Embryonic facial prominence (tissue), 1 donor: ENCODE results near the gene ARHGDIG.
A peak's percentile ranks its signal among the peaks of the same experiment; 100 is the strongest.
"Not testable (repeated sequence)": the region's sequence is repeated elsewhere in the genome, so short reads cannot be mapped to it uniquely, and the experiment has no call there.

ENCODE experiments used
- DNase-seq: peaks from one replicate; pipeline ENCODE4 v3.0.0-alpha.2; 2016; ENCODE audit errors: extremely low spot score

ARHGDIG gene

GRCh38 chr16:280552-280951 lies at the start of gene ARHGDIG:
Gene ARHGDIG (plus strand): TSS chr16:280591. CDS start chr16:280681, 90 bp downstream.
- no peak for DNase-seq

- DNase-seq, result no peak
Measured at GRCh38 chr16:230949-231348, 49.4 kb upstream of the ARHGDIG start.

GRCh38 chr16:234468-235305 lies 45.7 kb upstream of the ARHGDIG start, which contains the start of gene FAM234A:
Gene FAM234A (plus strand): TSS chr16:234821. CDS start chr16:254414, 19,593 bp downstream.
- peak; percentile 84 for DNase-seq

GRCh38 chr16:239948-240277 lies 40.5 kb upstream of the ARHGDIG start:
- no peak for DNase-seq

- DNase-seq, result no peak
Measured at GRCh38 chr16:240559-240958, 39.8 kb upstream of the ARHGDIG start.

GRCh38 chr16:242281-242680 lies 38.1 kb upstream of the ARHGDIG start:
- no peak for DNase-seq

GRCh38 chr16:243348-243747 lies 37.0 kb upstream of the ARHGDIG start:
- DNase-seq, result no peak

- no peak for DNase-seq
Measured at GRCh38 chr16:245105-245504, 35.3 kb upstream of the ARHGDIG start.

- no peak for DNase-seq
Measured at GRCh38 chr16:247027-247426, 33.4 kb upstream of the ARHGDIG start.

- DNase-seq, result no peak
Measured at GRCh38 chr16:249431-249830, 31.0 kb upstream of the ARHGDIG start.

- DNase-seq, result no peak
Measured at GRCh38 chr16:252366-253337, 27.7 kb upstream of the ARHGDIG start.

- DNase-seq, result no peak
Measured at GRCh38 chr16:253833-254232, 26.6 kb upstream of the ARHGDIG start.

- no peak for DNase-seq
Measured at GRCh38 chr16:254461-254860, 25.9 kb upstream of the ARHGDIG start.

GRCh38 chr16:255183-255582 lies 25.2 kb upstream of the ARHGDIG start:
- DNase-seq, result no peak

- DNase-seq, result not testable (repeated sequence)
Measured at GRCh38 chr16:258091-258490, 22.3 kb upstream of the ARHGDIG start.

GRCh38 chr16:259226-259625 lies 21.2 kb upstream of the ARHGDIG start:
- DNase-seq, result no peak

GRCh38 chr16:259814-260253 lies 20.6 kb upstream of the ARHGDIG start:
- no peak for DNase-seq

- DNase-seq, result no peak
Measured at GRCh38 chr16:260326-260725, 20.1 kb upstream of the ARHGDIG start.

GRCh38 chr16:261031-261691 lies 19.2 kb upstream of the ARHGDIG start:
- DNase-seq, result no peak

- DNase-seq, result no peak
Measured at GRCh38 chr16:262121-262745, 18.2 kb upstream of the ARHGDIG start.

- DNase-seq, result no peak
Measured at GRCh38 chr16:263182-263774, 17.1 kb upstream of the ARHGDIG start.
